OCI-LY1 (cell line): ENCODE data around the gene BCKDK.

Source experiments
- CTCF ChIP-seq: fragments of 200-600 bp; sonication (generic), shearing (Covaris generic); IDR thresholded peaks from 2 replicates; pipeline ENCODE4 v1.5.1; 2017; ENCODE audit warnings: mild to moderate bottlenecking, antibody characterized with exemption, low read length, moderate library complexity, mixed read lengths
- EZH2 ChIP-seq: fragments of 200-600 bp; sonication (generic), shearing (Covaris generic); IDR thresholded peaks from 2 replicates; pipeline ENCODE4 v1.8.0; 2017; ENCODE audit warnings: borderline replicate concordance, mixed run types, mild to moderate bottlenecking, antibody characterized with exemption, low read length, moderate library complexity, mixed read lengths

- TF ChIP-seq CTCF (no peak), EZH2 (no peak)
Measured at GRCh38 chr16:31071861-31072260, 36.3 kb upstream of the BCKDK start.
